SK-N-MC (cell line): ENCODE results near the gene MYL2.
"Not testable (repeated sequence)": the region's sequence is repeated elsewhere in the genome, so short reads cannot be mapped to it uniquely, and the experiment has no call there.

ENCODE experiments used
- DNase-seq: peaks from one replicate; pipeline ENCODE4 v3.0.0-alpha.2; 2011; ENCODE audit warnings: low read depth, low spot score
- H3K27ac ChIP-seq: fragments of 200-600 bp; sonication (generic); 2 replicates; pipeline ENCODE4 v1.5.1; 2016; ENCODE audit warnings: mixed run types
- H3K36me3 ChIP-seq: fragments of 200-600 bp; sonication (generic); 2 replicates; pipeline ENCODE4 v1.6.1; 2017; ENCODE audit warnings: antibody characterized with exemption, low read length, mixed read lengths; ENCODE audit not compliant: insufficient read depth
- H3K4me3 ChIP-seq: fragments of 200-600 bp; sonication (generic); 2 replicates; pipeline ENCODE4 v1.5.1; 2016
- H3K9ac ChIP-seq: fragments of 200-600 bp; sonication (generic); 2 replicates; pipeline ENCODE4 v1.8.0; 2017; ENCODE audit warnings: mixed run types, mixed read lengths; ENCODE audit not compliant: insufficient read length
- H3K9me3 ChIP-seq: fragments of 200-600 bp; sonication (generic); 2 replicates; pipeline ENCODE4 v1.6.1; 2017; ENCODE audit warnings: low read depth, mild to moderate bottlenecking, antibody characterized with exemption, low read length, moderate library complexity, mixed read lengths
- EZH2 ChIP-seq: fragments of 200-600 bp; sonication (generic); IDR thresholded peaks from one replicate; pipeline ENCODE4 v1.6.1; 2017; ENCODE audit warnings: antibody characterized with exemption
- FOXP2 ChIP-seq: optimal IDR thresholded peaks from 2 replicates; pipeline ENCODE3; 2011; ENCODE audit warnings: mild to moderate bottlenecking, moderate library complexity; ENCODE audit not compliant: insufficient read depth; ENCODE audit errors: extremely low read length, control extremely low read depth
- POLR2AphosphoS5 ChIP-seq: IDR thresholded peaks from 2 replicates; pipeline ENCODE4 v1.6.1; 2012; ENCODE audit warnings: mild to moderate bottlenecking, low read depth, low read length, borderline replicate concordance

Gene MYL2

GRCh38 chr12:110920324-110920910 is at the start of gene MYL2:
MYL2 (minus strand) TSS chr12:110920579; CDS start chr12:110920529, 50 bp downstream.
- Histone ChIP-seq H3K9ac (no peak within 1 kb of the TSS), H3K9me3 (no peaks in the 10 kb centered on the region), H3K36me3 (no peaks in the 10 kb centered on the region), H3K27ac (no peak within 1 kb of the TSS), H3K4me3 (no peak within 1 kb of the TSS)
- TF ChIP-seq EZH2 (no peak), POLR2AphosphoS5 (no peak), FOXP2 (no peak)
- DNase-seq: no peak

- Histone ChIP-seq H3K9ac (no peak overlapping the region), H3K4me3 (no peak overlapping the region), H3K27ac (no peak overlapping the region), H3K9me3 (no peaks in the 10 kb centered on the region), H3K36me3 (no peaks in the 10 kb centered on the region)
- TF ChIP-seq POLR2AphosphoS5 (no peak), FOXP2 (no peak), EZH2 (no peak)
- DNase-seq: no peak
Measured at GRCh38 chr12:110966081-110966760, 45.8 kb upstream of the MYL2 start.

- Histone ChIP-seq H3K9me3 (no peaks in the 10 kb centered on the region), H3K9ac (no peak overlapping the region), H3K4me3 (no peak overlapping the region), H3K36me3 (no peaks in the 10 kb centered on the region), H3K27ac (no peak overlapping the region)
- no peak for DNase-seq
- TF ChIP-seq POLR2AphosphoS5 (no peak), FOXP2 (no peak), EZH2 (no peak)
Measured at GRCh38 chr12:110965574-110965973, 45.2 kb upstream of the MYL2 start.

- Histone ChIP-seq H3K27ac (no peak overlapping the region), H3K9me3 (no peaks in the 10 kb centered on the region), H3K4me3 (no peak overlapping the region), H3K9ac (no peak overlapping the region), H3K36me3 (no peaks in the 10 kb centered on the region)
- TF ChIP-seq EZH2: no peak
- no peak for TF ChIP-seq POLR2AphosphoS5
- no peak for TF ChIP-seq FOXP2
- no peak for DNase-seq
Measured at GRCh38 chr12:110960795-110961194, 40.4 kb upstream of the MYL2 start.

- H3K9me3 ChIP-seq: no peaks in the 10 kb centered on the region
- no peak overlapping the region for H3K27ac ChIP-seq
- DNase-seq: no peak
- TF ChIP-seq POLR2AphosphoS5 (no peak), FOXP2 (no peak), EZH2 (no peak)
- no peak overlapping the region for H3K9ac ChIP-seq
- H3K4me3 ChIP-seq: no peak overlapping the region
- H3K36me3 ChIP-seq: no peaks in the 10 kb centered on the region
Measured at GRCh38 chr12:110957652-110958051, 37.3 kb upstream of the MYL2 start.

- H3K9ac ChIP-seq: no peak overlapping the region
- TF ChIP-seq EZH2 (no peak), FOXP2 (no peak), POLR2AphosphoS5 (no peak)
- no peak overlapping the region for H3K27ac ChIP-seq
- DNase-seq: no peak
- no peak overlapping the region for H3K4me3 ChIP-seq
- H3K9me3 ChIP-seq: no peaks in the 10 kb centered on the region
- H3K36me3 ChIP-seq: no peaks in the 10 kb centered on the region
Measured at GRCh38 chr12:110957159-110957558, 36.8 kb upstream of the MYL2 start.

GRCh38 chr12:110950867-110951266 is 30.5 kb upstream of the MYL2 start:
- H3K9ac ChIP-seq, DNase-seq, H3K36me3 ChIP-seq, H3K4me3 ChIP-seq, H3K9me3 ChIP-seq, H3K27ac ChIP-seq: not testable (repeated sequence)

- not testable (repeated sequence) for H3K9ac ChIP-seq, H3K36me3 ChIP-seq, DNase-seq, H3K9me3 ChIP-seq, H3K4me3 ChIP-seq, H3K27ac ChIP-seq
Measured at GRCh38 chr12:110950466-110950865, 30.1 kb upstream of the MYL2 start.

- H3K27ac ChIP-seq: no peak overlapping the region
- H3K9me3 ChIP-seq: 0 out of 2 replicates have a peak, but pooled peaks cover 6% of the 10 kb centered on the region
- DNase-seq: no peak
- H3K9ac ChIP-seq: no peak overlapping the region
- no peak overlapping the region for H3K4me3 ChIP-seq
- H3K36me3 ChIP-seq: no peaks in the 10 kb centered on the region
- TF ChIP-seq FOXP2: no peak
- no peak for TF ChIP-seq EZH2
- no peak for TF ChIP-seq POLR2AphosphoS5
Measured at GRCh38 chr12:110948041-110948440, 27.7 kb upstream of the MYL2 start.
